Measurements from ENCODE around the gene EBF3.

EBF3 gene

DNA sequence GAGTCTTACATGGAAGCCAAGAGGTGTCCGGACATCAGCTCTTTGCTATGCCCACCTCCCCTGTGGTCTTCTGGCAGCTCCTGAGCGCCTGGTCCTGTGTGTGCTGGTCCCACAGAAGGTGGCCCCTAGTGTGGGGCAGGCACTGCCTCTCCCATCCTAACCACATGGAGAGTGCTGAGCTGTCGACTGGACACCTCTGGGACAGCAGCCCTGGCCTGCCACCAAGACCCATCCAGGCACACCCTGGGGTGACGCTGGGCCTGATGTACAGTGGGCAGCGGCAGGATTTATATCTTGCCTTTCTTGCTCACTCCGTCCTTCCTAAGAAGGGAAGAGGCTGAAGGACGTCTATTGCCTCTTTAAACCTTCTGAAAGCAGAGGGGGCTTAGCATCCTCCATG lies 98.7 kb downstream of the EBF3 start:
- H3K27me3 ChIP-seq, result no peaks in the 10 kb centered on the region
- TF ChIP-seq CTCF (IDR thresholded peaks at IDR 0.05), result no peak
- no peak overlapping the region for H3K4me3 ChIP-seq
- H3K9me3 ChIP-seq, result no peaks in the 10 kb centered on the region
- DNase-seq, result no peak
- no peak overlapping the region for H3K27ac ChIP-seq
- peaks cover 0 to 17% (median 0%) of the 10 kb centered on the region in 3 donors for H3K36me3 ChIP-seq
- intact Hi-C loops (cut with DNase I; ENCODE audit: low total_unique reads), result no loop called here
- no peaks in the 10 kb centered on the region for H3K4me1 ChIP-seq

DNA sequence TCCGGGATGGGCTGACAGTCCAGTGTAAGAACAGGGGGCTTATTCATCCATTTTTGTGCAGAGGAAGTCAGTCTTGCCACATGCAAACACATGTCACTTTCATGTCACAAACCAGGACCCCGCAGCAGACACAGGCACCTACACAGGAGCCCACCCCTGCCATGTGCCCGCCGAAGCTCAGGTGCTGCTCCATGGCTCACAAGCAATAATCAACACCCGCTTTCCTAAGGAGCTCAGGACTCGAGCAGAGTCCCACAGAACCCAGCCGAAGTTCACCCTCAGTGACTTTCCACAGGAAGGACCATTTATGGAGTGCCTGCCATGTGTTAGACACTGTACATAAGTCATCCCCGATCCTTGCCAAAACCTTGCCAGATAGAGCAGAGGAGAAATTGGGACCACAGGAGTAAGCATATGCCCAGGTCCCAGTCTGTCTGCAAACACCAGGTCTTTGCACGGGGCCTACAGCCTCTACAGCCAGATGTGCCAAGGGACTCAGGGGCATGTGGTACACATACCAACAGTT lies 99.4 kb downstream of the EBF3 start:
- Histone ChIP-seq H3K4me1 (no peaks in the 10 kb centered on the region), H3K27me3 (no peaks in the 10 kb centered on the region), H3K9me3 (no peaks in the 10 kb centered on the region), H3K36me3 (peaks cover 0 to 17% (median 0%) of the 10 kb centered on the region in 3 donors), H3K27ac (no peak overlapping the region), H3K4me3 (no peak overlapping the region)
- no peak for DNase-seq
- no peak for TF ChIP-seq CTCF (IDR thresholded peaks at IDR 0.05)
- intact Hi-C loops (cut with DNase I; ENCODE audit: low total_unique reads), result no loop called here

GRCh38 chr10:129864082-129864481 lies 100.0 kb downstream of the EBF3 start:
- DNase-seq, result no peak
- no peak overlapping the region for H3K4me3 ChIP-seq
- H3K36me3 ChIP-seq, result peaks cover 0 to 17% (median 0%) of the 10 kb centered on the region in 3 donors
- intact Hi-C loops (cut with DNase I; ENCODE audit: low total_unique reads), result no loop called here
- H3K27ac ChIP-seq, result no peak overlapping the region
- H3K27me3 ChIP-seq, result no peaks in the 10 kb centered on the region
- no peaks in the 10 kb centered on the region for H3K4me1 ChIP-seq
- no peaks in the 10 kb centered on the region for H3K9me3 ChIP-seq
- no peak for TF ChIP-seq CTCF (IDR thresholded peaks at IDR 0.05)

DNA sequence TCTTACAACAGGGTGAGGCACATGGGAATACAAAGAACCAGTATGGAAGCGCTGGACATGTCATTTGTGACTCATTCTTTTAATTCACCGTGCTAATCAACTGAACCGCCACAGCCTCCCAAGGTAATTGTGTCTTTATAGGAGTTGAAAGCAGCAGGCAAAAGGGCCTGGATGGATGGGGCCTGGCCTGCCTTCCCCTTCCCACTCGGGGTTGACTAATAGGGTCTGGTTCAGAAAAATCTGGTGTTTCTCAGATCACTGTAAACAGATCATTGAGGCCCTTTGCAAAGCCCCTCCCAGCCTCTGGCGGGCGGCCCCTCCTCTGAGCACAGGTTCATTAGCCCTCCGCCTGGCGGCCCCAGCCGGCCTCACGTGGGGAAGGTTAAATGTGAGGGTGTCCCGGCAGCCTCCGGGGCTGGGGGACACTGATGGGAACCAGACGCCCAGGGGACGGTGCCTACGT lies 100.8 kb downstream of the EBF3 start:
- H3K4me1 ChIP-seq, result no peaks in the 10 kb centered on the region
- TF ChIP-seq CTCF (IDR thresholded peaks at IDR 0.05), result no peak
- no peak overlapping the region for H3K27ac ChIP-seq
- no peak overlapping the region for H3K4me3 ChIP-seq
- no peak for DNase-seq
- intact Hi-C loops (cut with DNase I; ENCODE audit: low total_unique reads), result no loop called here
- peaks cover 0 to 17% (median 0%) of the 10 kb centered on the region in 3 donors for H3K36me3 ChIP-seq
- H3K9me3 ChIP-seq, result no peaks in the 10 kb centered on the region
- no peaks in the 10 kb centered on the region for H3K27me3 ChIP-seq

DNA sequence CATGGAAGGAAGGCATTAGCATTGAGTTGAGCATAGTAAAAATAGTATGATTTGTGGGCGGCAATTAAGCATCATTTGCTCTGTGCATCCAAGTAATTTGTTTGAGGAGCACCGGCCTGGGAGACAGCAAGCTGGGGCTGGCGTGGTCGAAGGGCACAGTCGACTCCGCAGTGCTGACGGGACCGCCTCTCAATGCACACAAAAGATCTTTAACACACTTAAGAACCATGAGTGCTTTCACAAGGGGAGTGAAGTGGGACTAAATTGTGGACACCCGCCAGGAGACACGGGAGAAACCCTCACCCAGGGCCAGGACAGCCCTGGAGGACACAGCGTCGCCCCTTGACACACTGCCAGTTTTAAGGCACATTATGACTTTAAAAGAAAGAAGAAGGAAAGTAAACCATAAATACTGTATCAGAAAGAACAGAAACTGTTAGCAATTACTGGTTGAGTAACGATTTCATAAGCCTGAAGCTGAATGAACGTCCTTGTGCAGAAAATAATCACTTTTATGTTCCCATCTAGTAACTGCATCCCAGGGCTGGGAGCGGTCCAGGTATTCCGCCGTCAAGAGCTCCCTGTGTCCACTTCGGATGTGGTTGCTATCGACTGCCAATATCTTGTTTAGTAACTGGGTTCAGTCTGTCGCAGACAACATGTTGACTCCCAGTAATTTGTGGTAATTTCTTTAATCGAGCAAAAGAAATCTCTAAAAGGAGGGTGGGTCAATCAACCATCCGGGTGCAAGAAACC lies 102.1 kb downstream of the EBF3 start:
- no peak for TF ChIP-seq CTCF (IDR thresholded peaks at IDR 0.05)
- Histone ChIP-seq H3K36me3 (peaks cover 0 to 6% (median 0%) of the 10 kb centered on the region in 3 donors), H3K27ac (no peak overlapping the region), H3K27me3 (no peaks in the 10 kb centered on the region), H3K4me3 (no peak overlapping the region), H3K4me1 (no peaks in the 10 kb centered on the region), H3K9me3 (no peaks in the 10 kb centered on the region)
- intact Hi-C loops (cut with DNase I; ENCODE audit: low total_unique reads), result no loop called here
- DNase-seq, result no peak

Measured in tibial artery (tissue), 4 donors.